Naive thymus-derived CD4-positive, alpha-beta T cell (primary cell): ENCODE measurements around the gene FXR2. TPM values are rescaled to one million over a fixed set of nuclear protein-coding genes. Genes with fewer than 3 reads are reported as not detected.
A peak's percentile ranks its signal among the peaks of the same experiment; 100 is the strongest.

Experiments used
- ATAC-seq: fragments of 150-1000 bp; cut with Tn5 transposase; 2 replicates; pipeline ENCODE4 v1.10.0; 2021; ENCODE audit warnings: mild to moderate bottlenecking, moderate library complexity
- CTCF ChIA-PET: fragments of 350-600 bp; sonication (Branson Sonifier 250); formaldehyde crosslinking; loops from one replicate; lab custom pipeline; 2021; ENCODE audit warnings: antibody characterized with exemption; lab: Charles Lee
- POLR2A ChIA-PET: fragments of 350-600 bp; sonication (Branson Sonifier 250); formaldehyde crosslinking; loops from one replicate; lab custom pipeline; 2021; ENCODE audit warnings: antibody characterized with exemption, inconsistent platforms; lab: Charles Lee
- DNase-seq, 9 donors: peaks; one replicate each; pipeline versions ENCODE4 v3.0.0 to v3.0.0-alpha.2; 2020 to 2022; ENCODE audit warnings: mixed read lengths in 1 of 9
- H3K27ac ChIP-seq: one replicate; pipeline ENCODE4 v1.7.0; 2013; ENCODE audit warnings: mild to moderate bottlenecking, low read depth, low read length, moderate library complexity
- H3K27me3 ChIP-seq, 2 donors: one replicate each; pipeline ENCODE4 v1.7.0; 2013; ENCODE audit warnings: low read length in 2 of 2, mild to moderate bottlenecking in 2 of 2, moderate library complexity in 2 of 2; ENCODE audit not compliant: control insufficient read depth in 2 of 2, insufficient read depth in 2 of 2
- H3K36me3 ChIP-seq, 3 experiments: 1 replicate in 2 of 3; 2 replicates in 1 of 3; pipeline ENCODE4 v1.7.0; 2013; ENCODE audit warnings: low read length in 3 of 3, mild to moderate bottlenecking in 3 of 3, moderate library complexity in 1 of 3; ENCODE audit not compliant: insufficient read depth in 3 of 3, control insufficient read depth in 2 of 3
- H3K4me1 ChIP-seq, 2 donors: one replicate each; pipeline ENCODE4 v1.7.0; 2013; ENCODE audit warnings: low read length in 2 of 2, mild to moderate bottlenecking in 2 of 2, moderate library complexity in 1 of 2; ENCODE audit not compliant: control insufficient read depth in 2 of 2, insufficient read depth in 2 of 2
- H3K4me3 ChIP-seq: 2 replicates; pipeline ENCODE4 v1.7.0; 2013; ENCODE audit warnings: mild to moderate bottlenecking, low read length
- H3K9me3 ChIP-seq, 3 experiments: 1 replicate in 2 of 3; 2 replicates in 1 of 3; pipeline ENCODE4 v1.7.0; 2013; ENCODE audit warnings: low read length in 3 of 3; ENCODE audit not compliant: control insufficient read depth in 2 of 3
- H3K27ac Mint-ChIP-seq, 9 donors: one replicate each; pipeline ENCODE4 v1.8.0; 2020 to 2022; ENCODE audit warnings: mixed read lengths in 9 of 9, mild to moderate bottlenecking in 8 of 9, moderate library complexity in 5 of 9, inconsistent platforms in 2 of 9
- H3K27me3 Mint-ChIP-seq, 5 donors: one replicate each; pipeline ENCODE4 v1.8.0; 2021 to 2022; ENCODE audit warnings: mixed read lengths in 5 of 5, mild to moderate bottlenecking in 1 of 5
- H3K36me3 Mint-ChIP-seq, 5 donors: one replicate each; pipeline ENCODE4 v1.8.0; 2020 to 2022; ENCODE audit warnings: mixed read lengths in 5 of 5, mild to moderate bottlenecking in 3 of 5, inconsistent platforms in 1 of 5
- H3K4me1 Mint-ChIP-seq, 7 donors: one replicate each; pipeline ENCODE4 v1.8.0; 2020 to 2022; ENCODE audit warnings: mixed read lengths in 7 of 7, mild to moderate bottlenecking in 3 of 7, inconsistent platforms in 1 of 7
- H3K4me3 Mint-ChIP-seq, 10 donors: one replicate each; pipeline ENCODE4 v1.8.0; 2020 to 2022; ENCODE audit warnings: mild to moderate bottlenecking in 10 of 10, mixed read lengths in 10 of 10, moderate library complexity in 6 of 10, inconsistent platforms in 2 of 10
- H3K9me3 Mint-ChIP-seq, 11 donors: one replicate each; pipeline ENCODE4 v1.8.0; 2020 to 2022; ENCODE audit warnings: mixed read lengths in 11 of 11, mild to moderate bottlenecking in 4 of 11, inconsistent platforms in 1 of 11, moderate library complexity in 1 of 11
- intact Hi-C, 2 donors: fragments of 100-400 bp; cut with micrococcal nuclease; formaldehyde crosslinking; loops; one replicate each; pipeline ENCODE4 v1.15.1; 2023
- polyA plus RNA-seq, 2 donors: library from polyadenylated mRNA; unstranded; fragments of 300-500 nt; fragmentation: Illumina TruSeq; gene quantifications; one replicate each; pipeline ENCODE4 v1.2.3, GENCODE V29; 2021
- total RNA-seq, 6 experiments: library from RNA in 5 of 6; stranded (reverse) in 5 of 6; gene quantifications; 1 replicate in 5 of 6; 2 replicates in 1 of 6; pipeline ENCODE4 v1.2.3 and lab custom pipeline; 2021 to 2026

FXR2 gene
- total and polyA plus RNA-seq, 7 experiments from 2014 or later, result 5.5 to 46.9 (median 25.2) TPM

- H3K9me3 ChIP-seq, result no peaks in the 10 kb centered on the region
- POLR2A ChIA-PET, result interaction anchor here (0.6 to 3.1 kb wide), 9 partner anchors 8 to 616 kb away, joined by 3 to 55 read pairs (median 5); partner anchors contain the start of genes FXR2, SAT2, SLC16A13 and TP53
- Mint-ChIP-seq H3K27me3 (peaks cover 19 to 66% (median 33%) of the 10 kb centered on the region in 5 donors), H3K4me1 (peaks cover 10 to 21% (median 15%) of the 10 kb centered on the region in 7 donors), H3K36me3 (peaks cover 0 to 4% (median 0%) of the 10 kb centered on the region in 5 donors), H3K4me3 (peak overlapping the region; percentile 32 to 94 (median 71)), H3K9me3 (peaks cover 0 to 1% (median 0%) of the 10 kb centered on the region in 11 donors), H3K27ac (no peak overlapping the region)
- intact Hi-C loops, result loop anchor here (2.0 kb wide), 2 partner anchors 35 to 79 kb away; partner anchors contain the start of gene TP53 (in 2 of the 2)
- H3K36me3 ChIP-seq, result no peaks in the 10 kb centered on the region
- ATAC-seq (no peak), DNase-seq (no peak)
- no peak overlapping the region for H3K27ac ChIP-seq
- H3K4me3 ChIP-seq, result no peak overlapping the region
- CTCF ChIA-PET, result interaction anchor here (0.6 to 1.8 kb wide), 3 partner anchors 15 to 206 kb away, joined by 3 to 11 read pairs (median 3); partner anchors contain the start of genes TP53 and WRAP53
- peaks cover 11 to 21% of the 10 kb centered on the region in 2 donors for H3K4me1 ChIP-seq
- peaks cover 0 to 15% of the 10 kb centered on the region in 2 donors for H3K27me3 ChIP-seq
These were observed 37.1 kb upstream of the FXR2 start for GRCh38 chr17:7651665-7652387.

GRCh38 chr17:7651097-7651664, 36.5 kb upstream of the FXR2 start:
- Mint-ChIP-seq H3K4me1 (peaks cover 10 to 21% (median 15%) of the 10 kb centered on the region in 7 donors), H3K27me3 (peaks cover 26 to 70% (median 37%) of the 10 kb centered on the region in 5 donors), H3K9me3 (peaks cover 0 to 1% (median 0%) of the 10 kb centered on the region in 11 donors), H3K4me3 (peak overlapping the region; percentile 82 to 94 (median 88)), H3K27ac (peak overlapping the region in 2 of 9 donors; percentile 17 to 59), H3K36me3 (peaks cover 0 to 4% (median 2%) of the 10 kb centered on the region in 5 donors)
- DNase-seq, result no peak
- Histone ChIP-seq H3K27me3 (peaks cover 0 to 15% of the 10 kb centered on the region in 2 donors), H3K4me3 (peak overlapping the region; percentile 60), H3K27ac (no peak overlapping the region), H3K9me3 (no peaks in the 10 kb centered on the region), H3K4me1 (peaks cover 11 to 21% of the 10 kb centered on the region in 2 donors), H3K36me3 (no peaks in the 10 kb centered on the region)
- ChIA-PET CTCF (interaction anchor here (0.7 to 1.8 kb wide), 3 partner anchors 15 to 62 kb away, joined by 3 to 11 read pairs (median 3); partner anchors contain the start of genes TP53 and WRAP53), POLR2A (interaction anchor here (0.5 to 3.1 kb wide), 13 partner anchors 9 to 694 kb away, joined by 3 to 55 read pairs (median 3); partner anchors contain the start of genes FXR2, SAT2, SLC16A13 and TMEM256)
- intact Hi-C loops, result loop anchor here (2.0 kb wide), 2 partner anchors 36 to 78 kb away; partner anchors contain the start of gene TP53 (in 2 of the 2)
- ATAC-seq, result no peak

DNA sequence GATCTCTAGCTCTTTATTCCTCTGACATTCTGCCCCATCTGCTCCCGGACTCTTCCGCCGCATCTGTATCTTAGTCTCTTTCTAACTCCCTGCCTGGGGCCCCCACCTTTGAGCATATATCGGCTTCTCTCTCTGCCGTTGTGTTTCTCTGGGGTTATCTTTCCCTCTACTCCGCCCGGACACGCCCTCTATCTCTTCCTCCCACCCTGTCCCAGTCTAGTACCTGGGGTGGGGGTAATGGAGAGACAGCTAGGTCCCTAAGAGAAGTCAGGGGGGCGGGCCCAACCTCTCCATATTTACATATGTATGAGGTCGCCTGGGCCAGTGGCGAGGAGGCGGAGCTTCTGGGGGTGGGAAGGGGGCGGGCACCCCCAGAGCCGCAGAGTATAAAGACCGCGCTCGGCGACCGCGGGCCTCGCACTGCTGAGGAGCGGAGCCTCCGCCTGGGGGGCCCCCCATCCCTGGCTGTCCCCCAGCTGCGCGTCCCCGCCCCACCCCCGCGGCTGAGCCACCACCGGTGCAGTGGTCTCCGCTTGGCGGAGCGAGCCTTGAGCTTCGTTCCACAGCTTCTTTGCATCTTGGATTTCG, 35.9 kb upstream of the FXR2 start, which contains the start of gene ATP1B2:
Gene ATP1B2 (plus strand): TSS at position 418 of the 588 bp plus-strand sequence. CDS start 593 bp downstream, outside the sequence.
- Histone ChIP-seq H3K4me3 (peak within 1 kb of the TSS; percentile 60), H3K27me3 (peaks cover 0 to 15% of the 10 kb centered on the region in 2 donors), H3K4me1 (peaks cover 11 to 21% of the 10 kb centered on the region in 2 donors), H3K36me3 (no peaks in the 10 kb centered on the region), H3K27ac (no peak within 1 kb of the TSS), H3K9me3 (no peaks in the 10 kb centered on the region)
- H3K27ac Mint-ChIP-seq, result peak within 1 kb of the TSS in 5 of 9 donors; percentile 7 to 70 (median 59)
- H3K9me3 Mint-ChIP-seq, result peaks cover 0 to 1% (median 0%) of the 10 kb centered on the region in 11 donors
- H3K27me3 Mint-ChIP-seq, result peaks cover 28 to 70% (median 39%) of the 10 kb centered on the region in 5 donors
- H3K4me1 Mint-ChIP-seq, result peaks cover 10 to 21% (median 15%) of the 10 kb centered on the region in 7 donors
- peaks cover 0 to 4% (median 2%) of the 10 kb centered on the region in 5 donors for H3K36me3 Mint-ChIP-seq
- ChIA-PET CTCF (interaction anchor here (0.6 to 1.8 kb wide), 3 partner anchors 17 to 61 kb away, joined by 3 to 11 read pairs (median 3); partner anchors contain the start of genes TP53 and WRAP53), POLR2A (interaction anchor here (0.5 to 3.1 kb wide), 14 partner anchors 8 to 693 kb away, joined by 3 to 55 read pairs (median 3); partner anchors contain the start of genes FXR2, SAT2, SHBG and SLC16A13)
- intact Hi-C loops, result loop anchor here (1.0 to 2.0 kb wide), 4 partner anchors 23 to 78 kb away; partner anchors contain the start of genes SAT2 (in 2 of the 2) and TP53 (in 2 of the 2)
- peak; percentile 95 for ATAC-seq
- peak; percentile 44 to 89 (median 66) for DNase-seq
- peak within 1 kb of the TSS; percentile 84 to 94 (median 90) for H3K4me3 Mint-ChIP-seq

- no peak overlapping the region for H3K4me3 Mint-ChIP-seq
- H3K27me3 ChIP-seq, result peaks cover 0 to 15% of the 10 kb centered on the region in 2 donors
- peaks cover 11 to 21% of the 10 kb centered on the region in 2 donors for H3K4me1 ChIP-seq
- DNase-seq (no peak), ATAC-seq (no peak)
- POLR2A ChIA-PET, result no interaction called here
- no peaks in the 10 kb centered on the region for H3K9me3 Mint-ChIP-seq
- CTCF ChIA-PET, result no interaction called here
- no peaks in the 10 kb centered on the region for H3K36me3 ChIP-seq
- no peak overlapping the region for H3K27ac Mint-ChIP-seq
- peaks cover 22 to 39% (median 29%) of the 10 kb centered on the region in 5 donors for H3K27me3 Mint-ChIP-seq
- no peak overlapping the region for H3K27ac ChIP-seq
- intact Hi-C loops, result no loop called here
- no peak overlapping the region for H3K4me3 ChIP-seq
- peaks cover 0 to 4% (median 0%) of the 10 kb centered on the region in 5 donors for H3K36me3 Mint-ChIP-seq
- no peaks in the 10 kb centered on the region for H3K9me3 ChIP-seq
- peaks cover 11 to 25% (median 21%) of the 10 kb centered on the region in 7 donors for H3K4me1 Mint-ChIP-seq
These were observed 32.3 kb upstream of the FXR2 start for GRCh38 chr17:7647018-7647417.

DNA sequence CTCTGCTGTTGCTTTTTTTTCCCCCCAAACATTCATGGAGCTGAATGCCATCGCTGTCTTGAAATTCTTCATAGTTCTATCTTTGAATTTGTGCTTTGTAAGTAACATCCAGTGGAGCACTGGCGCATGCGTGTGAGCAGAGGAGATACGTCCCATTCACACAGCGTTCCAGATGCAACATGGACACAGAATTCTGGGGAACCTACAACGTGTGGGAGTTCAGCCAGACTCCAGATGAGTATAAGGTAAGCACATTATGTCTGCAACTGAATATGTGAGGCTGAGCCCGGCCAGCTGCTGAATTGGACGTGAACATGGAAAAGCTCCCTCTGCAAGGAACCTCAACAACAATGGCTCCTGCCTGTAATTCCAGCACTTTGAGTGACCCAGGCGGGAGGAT, 31.8 kb upstream of the FXR2 start:
- no peaks in the 10 kb centered on the region for H3K9me3 ChIP-seq
- DNase-seq (no peak), ATAC-seq (no peak)
- Mint-ChIP-seq H3K36me3 (peaks cover 0 to 4% (median 0%) of the 10 kb centered on the region in 5 donors), H3K27me3 (peaks cover 22 to 36% (median 28%) of the 10 kb centered on the region in 5 donors), H3K27ac (peak overlapping the region in 1 of 9 donors; percentile 67), H3K9me3 (peaks cover 0 to 2% (median 0%) of the 10 kb centered on the region in 11 donors), H3K4me1 (peaks cover 11 to 30% (median 26%) of the 10 kb centered on the region in 7 donors), H3K4me3 (no peak overlapping the region)
- CTCF ChIA-PET, result no interaction called here
- H3K36me3 ChIP-seq, result no peaks in the 10 kb centered on the region
- POLR2A ChIA-PET, result no interaction called here
- peaks cover 11 to 17% of the 10 kb centered on the region in 2 donors for H3K4me1 ChIP-seq
- intact Hi-C loops, result no loop called here
- no peak overlapping the region for H3K27ac ChIP-seq
- H3K27me3 ChIP-seq, result peaks cover 0 to 15% of the 10 kb centered on the region in 2 donors
- no peak overlapping the region for H3K4me3 ChIP-seq
